Liver (tissue), 9 donors: Measurements from ENCODE around the gene DLX4. TPM values are rescaled to one million over a fixed set of nuclear protein-coding genes. Genes with fewer than 3 reads are reported as not detected.

Source experiments
- DNase-seq: peaks from one replicate; pipeline ENCODE4 v3.0.0-alpha.2; 2017; ENCODE audit warnings: low spot score
- H3K27ac ChIP-seq, 2 donors: one replicate each; pipeline ENCODE4 v1.7.0; 2013; ENCODE audit warnings: inconsistent platforms in 2 of 2, low read length in 2 of 2, control low read depth in 1 of 2, low read depth in 1 of 2, mild to moderate bottlenecking in 1 of 2
- H3K27me3 ChIP-seq, 4 donors: one replicate each; pipeline versions ENCODE4 v1.6.1 to v1.7.0; 2013; ENCODE audit warnings: low read length in 3 of 4, inconsistent platforms in 1 of 4, mild to moderate bottlenecking in 1 of 4, moderate library complexity in 1 of 4; ENCODE audit not compliant: control insufficient read depth in 4 of 4, insufficient read depth in 4 of 4
- H3K36me3 ChIP-seq, 4 donors: one replicate each; pipeline versions ENCODE4 v1.6.1 to v1.7.0; 2013; ENCODE audit warnings: low read length in 3 of 4, mild to moderate bottlenecking in 3 of 4, low read depth in 1 of 4, moderate library complexity in 1 of 4; ENCODE audit not compliant: control insufficient read depth in 4 of 4, insufficient read depth in 3 of 4
- H3K4me1 ChIP-seq, 4 donors: one replicate each; pipeline versions ENCODE4 v1.6.1 to v1.7.0; 2013; ENCODE audit warnings: low read length in 3 of 4, mild to moderate bottlenecking in 3 of 4, moderate library complexity in 1 of 4; ENCODE audit not compliant: control insufficient read depth in 4 of 4, insufficient read depth in 4 of 4
- H3K4me3 ChIP-seq, 3 donors: one replicate each; pipeline versions ENCODE4 v1.6.1 to v1.7.0; 2013; ENCODE audit warnings: low read length in 3 of 3, control low read depth in 1 of 3, low read depth in 1 of 3, mild to moderate bottlenecking in 1 of 3
- H3K9ac ChIP-seq, 2 donors: one replicate each; pipeline ENCODE4 v1.7.0; 2013; ENCODE audit warnings: low read length in 2 of 2, mild to moderate bottlenecking in 2 of 2, moderate library complexity in 2 of 2, control low read depth in 1 of 2, low read depth in 1 of 2
- H3K9me3 ChIP-seq, 4 donors: one replicate each; pipeline versions ENCODE4 v1.6.1 to v1.7.0; 2013; ENCODE audit warnings: low read length in 3 of 4; ENCODE audit not compliant: control insufficient read depth in 4 of 4
- EGR1 ChIP-seq, 2 donors: IDR thresholded peaks; 2 replicates each; pipeline ENCODE4 v1.6.1; 2016 to 2018; ENCODE audit warnings: antibody characterized with exemption in 2 of 2, low read depth in 2 of 2
- FOXA1 ChIP-seq: IDR thresholded peaks from 2 replicates; pipeline ENCODE4 v1.6.1; 2016; ENCODE audit warnings: antibody characterized with exemption
- FOXA2 ChIP-seq: IDR thresholded peaks from 2 replicates; pipeline ENCODE4 v1.6.1; 2016; ENCODE audit warnings: antibody characterized with exemption
- HNF4A ChIP-seq, 2 donors: conservative IDR thresholded peaks; 2 replicates each; pipeline ENCODE4 v1.6.1; 2016; ENCODE audit warnings: antibody characterized with exemption in 2 of 2, mild to moderate bottlenecking in 2 of 2
- HNF4G ChIP-seq: IDR thresholded peaks from 2 replicates; pipeline ENCODE4 v1.6.1; 2016; ENCODE audit warnings: antibody characterized with exemption
- NR2F2 ChIP-seq: IDR thresholded peaks from 2 replicates; pipeline ENCODE4 v1.6.1; 2016; ENCODE audit warnings: antibody characterized with exemption
- RAD21 ChIP-seq, 2 donors: IDR thresholded peaks; 2 replicates each; pipeline ENCODE4 v1.6.1; 2016; ENCODE audit warnings: antibody characterized with exemption in 2 of 2, mild to moderate bottlenecking in 2 of 2
- RXRA ChIP-seq, 2 donors: IDR thresholded peaks; 2 replicates each; pipeline ENCODE4 v1.6.1; 2017 to 2018; ENCODE audit warnings: antibody characterized with exemption in 2 of 2, mild to moderate bottlenecking in 1 of 2
- SP1 ChIP-seq: IDR thresholded peaks from 2 replicates; pipeline ENCODE4 v1.6.1; 2018; ENCODE audit warnings: antibody characterized with exemption, mild to moderate bottlenecking
- TAF1 ChIP-seq: conservative IDR thresholded peaks from 2 replicates; pipeline ENCODE4 v1.6.1; 2016; ENCODE audit warnings: antibody characterized with exemption, mild to moderate bottlenecking
- YY1 ChIP-seq: IDR thresholded peaks from 2 replicates; pipeline ENCODE4 v1.6.1; 2016; ENCODE audit warnings: antibody characterized with exemption, mild to moderate bottlenecking
- WGBS: extraction: QIAGEN DNeasy Blood & Tissue Kit; methylation state at CpG from one replicate; pipeline ENCODE4 v1.1.7; 2013; 5-methylcytosine and 5-hydroxymethylcytosine counted together
- polyA plus RNA-seq, 2 donors: library from polyadenylated mRNA; stranded (reverse) in 1 of 2; unstranded in 1 of 2; fragments of 200-250 nt in 1 of 2; fragments of >200 nt in 1 of 2; fragmentation: Nextera tagmentation in 1 of 2; extraction: Ambion mirVana in 1 of 2; gene quantifications; one replicate each; pipeline versions ENCODE4 v1.2.1 to v1.2.3, GENCODE V29; 2013 to 2015
- total RNA-seq, 2 donors: library from RNA; depleted of rRNA; stranded (reverse); fragments of >200 nt; gene quantifications; one replicate each; pipeline ENCODE4 v1.2.3, GENCODE V29; 2014
- TF ChIP-seq, protein P1 (sequence below): fragments of 150-350 bp; IDR thresholded peaks from 2 replicates; pipeline ENCODE4 v1.5.1; 2017; ENCODE audit warnings: improper control_type of control experiment, low read depth, low read length; ENCODE audit not compliant: missing input control
- TF ChIP-seq, protein P2 (sequence below): IDR thresholded peaks from 2 replicates; pipeline ENCODE4 v1.6.1; 2016; ENCODE audit warnings: antibody characterized with exemption, mild to moderate bottlenecking
- TF ChIP-seq, protein P3 (sequence below): IDR thresholded peaks from 2 replicates; pipeline ENCODE4 v1.6.1; 2016; ENCODE audit warnings: antibody characterized with exemption
- donor health status: healthy.
- donor health status: healthy.
- donor health status: healthy.
- donor health status: healthy.
- donor health status: healthy.

DLX4 gene
- total and polyA plus RNA-seq, 4 donors: not detected

DNA sequence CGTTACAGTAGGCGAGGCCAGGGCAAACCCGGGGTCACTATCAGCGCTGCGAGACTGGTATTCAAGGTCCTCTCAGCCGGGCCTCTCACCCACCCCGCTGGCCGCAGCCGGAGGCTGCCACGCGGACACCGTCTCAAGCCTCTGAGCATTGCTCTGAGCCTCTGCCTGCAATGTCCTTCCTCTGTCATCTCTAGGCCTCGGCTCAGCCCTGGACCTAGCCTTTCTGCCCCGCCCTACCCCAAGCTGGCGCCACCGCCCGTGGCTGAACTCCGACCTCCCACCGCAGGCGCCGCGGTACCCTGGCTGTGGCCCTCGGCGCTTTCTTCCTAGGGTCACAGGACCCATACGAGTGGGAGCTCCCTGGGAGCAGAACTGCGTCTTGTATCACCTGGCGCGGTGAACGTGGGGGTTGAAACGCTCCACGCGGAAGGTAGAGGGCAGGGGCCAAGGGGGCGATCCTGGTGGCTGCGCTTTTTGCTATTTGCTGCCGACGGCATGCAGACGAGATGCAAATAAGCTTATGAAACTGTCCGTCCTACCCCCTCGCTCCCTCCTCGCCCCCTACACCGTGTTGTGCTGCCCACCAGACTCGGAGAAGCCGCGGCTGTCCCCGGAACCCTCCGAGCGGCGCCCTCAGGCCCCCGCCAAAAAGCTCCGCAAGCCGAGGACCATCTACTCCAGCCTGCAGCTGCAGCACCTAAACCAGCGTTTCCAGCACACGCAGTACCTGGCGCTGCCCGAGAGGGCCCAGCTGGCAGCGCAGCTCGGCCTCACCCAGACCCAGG lies 3.7 kb downstream of the DLX4 start:
- Histone ChIP-seq H3K9me3 (no peaks in the 10 kb centered on the region), H3K36me3 (no peaks in the 10 kb centered on the region), H3K4me3 (no peak overlapping the region), H3K27me3 (peaks cover 2 to 22% (median 16%) of the 10 kb centered on the region in 4 donors), H3K4me1 (peaks cover 7 to 24% (median 12%) of the 10 kb centered on the region in 4 donors), H3K9ac (no peak overlapping the region), H3K27ac (no peak overlapping the region)
- no peak for TF ChIP-seq RAD21 (IDR thresholded peaks at IDR 0.05)
- TF ChIP-seq, protein P1, sequence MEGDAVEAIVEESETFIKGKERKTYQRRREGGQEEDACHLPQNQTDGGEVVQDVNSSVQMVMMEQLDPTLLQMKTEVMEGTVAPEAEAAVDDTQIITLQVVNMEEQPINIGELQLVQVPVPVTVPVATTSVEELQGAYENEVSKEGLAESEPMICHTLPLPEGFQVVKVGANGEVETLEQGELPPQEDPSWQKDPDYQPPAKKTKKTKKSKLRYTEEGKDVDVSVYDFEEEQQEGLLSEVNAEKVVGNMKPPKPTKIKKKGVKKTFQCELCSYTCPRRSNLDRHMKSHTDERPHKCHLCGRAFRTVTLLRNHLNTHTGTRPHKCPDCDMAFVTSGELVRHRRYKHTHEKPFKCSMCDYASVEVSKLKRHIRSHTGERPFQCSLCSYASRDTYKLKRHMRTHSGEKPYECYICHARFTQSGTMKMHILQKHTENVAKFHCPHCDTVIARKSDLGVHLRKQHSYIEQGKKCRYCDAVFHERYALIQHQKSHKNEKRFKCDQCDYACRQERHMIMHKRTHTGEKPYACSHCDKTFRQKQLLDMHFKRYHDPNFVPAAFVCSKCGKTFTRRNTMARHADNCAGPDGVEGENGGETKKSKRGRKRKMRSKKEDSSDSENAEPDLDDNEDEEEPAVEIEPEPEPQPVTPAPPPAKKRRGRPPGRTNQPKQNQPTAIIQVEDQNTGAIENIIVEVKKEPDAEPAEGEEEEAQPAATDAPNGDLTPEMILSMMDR: no peak
- TF ChIP-seq, protein P2, sequence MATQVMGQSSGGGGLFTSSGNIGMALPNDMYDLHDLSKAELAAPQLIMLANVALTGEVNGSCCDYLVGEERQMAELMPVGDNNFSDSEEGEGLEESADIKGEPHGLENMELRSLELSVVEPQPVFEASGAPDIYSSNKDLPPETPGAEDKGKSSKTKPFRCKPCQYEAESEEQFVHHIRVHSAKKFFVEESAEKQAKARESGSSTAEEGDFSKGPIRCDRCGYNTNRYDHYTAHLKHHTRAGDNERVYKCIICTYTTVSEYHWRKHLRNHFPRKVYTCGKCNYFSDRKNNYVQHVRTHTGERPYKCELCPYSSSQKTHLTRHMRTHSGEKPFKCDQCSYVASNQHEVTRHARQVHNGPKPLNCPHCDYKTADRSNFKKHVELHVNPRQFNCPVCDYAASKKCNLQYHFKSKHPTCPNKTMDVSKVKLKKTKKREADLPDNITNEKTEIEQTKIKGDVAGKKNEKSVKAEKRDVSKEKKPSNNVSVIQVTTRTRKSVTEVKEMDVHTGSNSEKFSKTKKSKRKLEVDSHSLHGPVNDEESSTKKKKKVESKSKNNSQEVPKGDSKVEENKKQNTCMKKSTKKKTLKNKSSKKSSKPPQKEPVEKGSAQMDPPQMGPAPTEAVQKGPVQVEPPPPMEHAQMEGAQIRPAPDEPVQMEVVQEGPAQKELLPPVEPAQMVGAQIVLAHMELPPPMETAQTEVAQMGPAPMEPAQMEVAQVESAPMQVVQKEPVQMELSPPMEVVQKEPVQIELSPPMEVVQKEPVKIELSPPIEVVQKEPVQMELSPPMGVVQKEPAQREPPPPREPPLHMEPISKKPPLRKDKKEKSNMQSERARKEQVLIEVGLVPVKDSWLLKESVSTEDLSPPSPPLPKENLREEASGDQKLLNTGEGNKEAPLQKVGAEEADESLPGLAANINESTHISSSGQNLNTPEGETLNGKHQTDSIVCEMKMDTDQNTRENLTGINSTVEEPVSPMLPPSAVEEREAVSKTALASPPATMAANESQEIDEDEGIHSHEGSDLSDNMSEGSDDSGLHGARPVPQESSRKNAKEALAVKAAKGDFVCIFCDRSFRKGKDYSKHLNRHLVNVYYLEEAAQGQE: no peak
- TF ChIP-seq FOXA1: no peak
- TF ChIP-seq YY1: no peak
- no peak for TF ChIP-seq HNF4G
- no peak for TF ChIP-seq SP1
- no peak for TF ChIP-seq EGR1 (IDR thresholded peaks at IDR 0.05; ENCODE audit: low read depth in 2 of 2)
- TF ChIP-seq NR2F2: no peak
- TF ChIP-seq RXRA (IDR thresholded peaks at IDR 0.05): no peak
- no peak for TF ChIP-seq TAF1
- DNase-seq: no peak
- 10% methylated on average over 57 of the region's 57 CpGs for WGBS

GRCh38 chr17:49973271-49973615 lies 4.3 kb downstream of the DLX4 start:
- TF ChIP-seq YY1: no peak
- TF ChIP-seq NR2F2: no peak
- TF ChIP-seq, protein P3, sequence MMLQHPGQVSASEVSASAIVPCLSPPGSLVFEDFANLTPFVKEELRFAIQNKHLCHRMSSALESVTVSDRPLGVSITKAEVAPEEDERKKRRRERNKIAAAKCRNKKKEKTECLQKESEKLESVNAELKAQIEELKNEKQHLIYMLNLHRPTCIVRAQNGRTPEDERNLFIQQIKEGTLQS: no peak
- TF ChIP-seq, protein P1: no peak
- no peak for TF ChIP-seq TAF1
- TF ChIP-seq FOXA2: no peak
- no peak for TF ChIP-seq HNF4G
- TF ChIP-seq FOXA1: no peak
- TF ChIP-seq HNF4A (conservative IDR thresholded peaks at IDR 0.05): no peak
- Histone ChIP-seq H3K4me3 (no peak overlapping the region), H3K9me3 (no peaks in the 10 kb centered on the region), H3K27me3 (peaks cover 0 to 20% (median 13%) of the 10 kb centered on the region in 4 donors), H3K4me1 (peaks cover 7 to 24% (median 12%) of the 10 kb centered on the region in 4 donors), H3K27ac (no peak overlapping the region), H3K36me3 (no peaks in the 10 kb centered on the region), H3K9ac (no peak overlapping the region)
- no peak for DNase-seq
- WGBS: 11% methylated on average over 2 of the region's 2 CpGs
